Esophagus muscularis mucosa (tissue), 3 donors: ENCODE results near the gene PKHD1.

Experiments
- EP300 ChIP-seq: sonication (generic); formaldehyde crosslinking; IDR thresholded peaks from one replicate; pipeline ENCODE4 v1.6.1; 2017; ENCODE audit warnings: antibody characterized with exemption
- POLR2AphosphoS5 ChIP-seq, 2 donors: sonication (generic); formaldehyde crosslinking; IDR thresholded peaks; one replicate each; pipeline ENCODE4 v1.6.1; 2017; ENCODE audit warnings: antibody characterized with exemption in 2 of 2

GRCh38 chr6:52126231-52126630, 38.8 kb upstream of the PKHD1 start:
- TF ChIP-seq POLR2AphosphoS5 (IDR thresholded peaks at IDR 0.05), result no peak
- no peak for TF ChIP-seq EP300
